HL-60 (cell line): ENCODE measurements around the gene NFAM1.

ENCODE experiments used
- DNase-seq, 2 experiments: peaks; one replicate each; pipeline ENCODE4 v3.0.0-alpha.2; 2010 to 2020; ENCODE audit warnings: low read depth in 1 of 2, low spot score in 1 of 2
- H3K27ac ChIP-seq: fragments of 250-450 bp; sonication (Bioruptor Pico); replicated peaks from 2 replicates; pipeline ENCODE4 v1.5.1; 2020; ENCODE audit warnings: mild to moderate bottlenecking, moderate library complexity
- H3K27me3 ChIP-seq: fragments of 250-450 bp; sonication (Bioruptor Pico); 2 replicates; pipeline ENCODE4 v1.5.1; 2021; ENCODE audit warnings: mild to moderate bottlenecking, moderate library complexity; ENCODE audit not compliant: insufficient read depth, poor library complexity, severe bottlenecking
- H3K4me3 ChIP-seq: replicated peaks from 2 replicates; pipeline ENCODE4 v1.5.1; 2011; ENCODE audit warnings: mild to moderate bottlenecking, control low read depth, low read length; ENCODE audit not compliant: insufficient read depth
- CTCF ChIP-seq: IDR thresholded peaks from one replicate; pipeline ENCODE4 v1.5.1; 2011; ENCODE audit warnings: low read length, control low read depth, inconsistent platforms; ENCODE audit not compliant: insufficient read depth
- GABPA ChIP-seq: IDR thresholded peaks from 2 replicates; pipeline ENCODE4 v1.6.1; 2012; ENCODE audit warnings: low read depth
- POLR2AphosphoS5 ChIP-seq: IDR thresholded peaks from 2 replicates; pipeline ENCODE4 v1.6.1; 2012; ENCODE audit warnings: low read depth
- REST ChIP-seq: IDR thresholded peaks from 2 replicates; pipeline ENCODE4 v1.6.1; 2012; ENCODE audit warnings: low read depth; ENCODE audit not compliant: insufficient replicate concordance
- SPI1 ChIP-seq: IDR thresholded peaks from 2 replicates; pipeline ENCODE4 v1.6.1; 2012; ENCODE audit warnings: low read depth, mild to moderate bottlenecking, borderline replicate concordance

NFAM1 gene

GRCh38 chr22:42440728-42441127, 8.5 kb upstream of the NFAM1 start:
- TF ChIP-seq POLR2AphosphoS5 (no peak), REST (no peak), GABPA (no peak)
- Histone ChIP-seq H3K27ac (peak overlapping the region; percentile 47), H3K4me3 (no peak overlapping the region; the same call in 1 of the 2 replicates), H3K27me3 (no peaks in the 10 kb centered on the region)
- DNase-seq, result no peak

GRCh38 chr22:42439821-42440674, 7.8 kb upstream of the NFAM1 start:
- TF ChIP-seq POLR2AphosphoS5 (peak; percentile 23; the same call in 1 of the 2 replicates), CTCF (no peak), GABPA (no peak), SPI1 (peak; percentile 79), REST (no peak)
- Histone ChIP-seq H3K27ac (peak overlapping the region; percentile 47), H3K27me3 (no peaks in the 10 kb centered on the region), H3K4me3 (peak overlapping the region; percentile 32)
- peak in 1 of 2 experiments; percentile 87 for DNase-seq

- H3K27me3 ChIP-seq, result no peaks in the 10 kb centered on the region
- DNase-seq, result no peak
- peak; percentile 18; the same call in 1 of the 2 replicates for TF ChIP-seq SPI1
- no peak for TF ChIP-seq GABPA
- H3K27ac ChIP-seq, result peak overlapping the region; percentile 47; the same call in 1 of the 2 replicates
- peak overlapping the region; percentile 32 for H3K4me3 ChIP-seq
Measured at GRCh38 chr22:42439021-42439567, 6.9 kb upstream of the NFAM1 start.

- no peak for TF ChIP-seq SPI1
- no peak for TF ChIP-seq CTCF
- TF ChIP-seq REST, result no peak
- no peak for TF ChIP-seq POLR2AphosphoS5
- no peak for TF ChIP-seq GABPA
- Histone ChIP-seq H3K27me3 (no peaks in the 10 kb centered on the region), H3K4me3 (no peak overlapping the region), H3K27ac (no peak overlapping the region)
- no peak for DNase-seq
Measured at GRCh38 chr22:42438293-42438650, 6.1 kb upstream of the NFAM1 start.
